Endothelial cell of umbilical vein (primary cell): ENCODE data around the gene CFAP46. TPM values are rescaled to one million over a fixed set of nuclear protein-coding genes. Genes with fewer than 3 reads are reported as not detected.

ENCODE experiments used
- BruUV-seq: library from RNA; stranded (reverse); fragments of 400-500 nt; replicated peaks from 2 replicates; lab custom pipeline; 2021; lab: Mats Ljungman, UMichigan
- CTCF ChIA-PET: fragments of 300-600, 350-600 bp; sonication (Branson Sonifier 250); formaldehyde crosslinking; loops from one replicate; lab custom pipeline; 2021; ENCODE audit warnings: antibody characterized with exemption, inconsistent platforms; lab: Charles Lee
- POLR2A ChIA-PET: fragments of 300-600, 350-600 bp; sonication (Branson Sonifier 250); formaldehyde crosslinking; loops from one replicate; lab custom pipeline; 2021; ENCODE audit warnings: antibody characterized with exemption, inconsistent platforms; lab: Charles Lee
- DNase-seq: peaks from one replicate; pipeline ENCODE4 v3.0.0-alpha.2; 2011; ENCODE audit warnings: low read depth, low spot score
- FAIRE-seq: peaks from 2 replicates; lab custom pipeline; 2011; peaks lifted over from hg19 to GRCh38; lab: Jason Lieb, UNC
- H2AFZ ChIP-seq: 2 replicates; pipeline ENCODE4 v1.6.0; 2012; ENCODE audit warnings: low read depth, low read length, control low read depth, inconsistent platforms
- H3K27ac ChIP-seq: 2 replicates; pipeline ENCODE4 v1.5.1; 2011; ENCODE audit warnings: low read depth, mild to moderate bottlenecking, control low read depth, low read length, moderate library complexity; ENCODE audit not compliant: insufficient read depth
- H3K27me3 ChIP-seq, 2 experiments: 2 replicates each; pipeline versions ENCODE4 v1.6.0 to v1.6.1; 2011; ENCODE audit warnings: low read length in 2 of 2, mixed read lengths in 1 of 2; ENCODE audit not compliant: control insufficient read depth in 2 of 2, insufficient read depth in 2 of 2
- H3K36me3 ChIP-seq, 2 experiments: 2 replicates in 1 of 2; 3 replicates in 1 of 2; pipeline ENCODE4 v1.5.1; 2011; ENCODE audit warnings: low read length in 2 of 2, mild to moderate bottlenecking in 1 of 2, moderate library complexity in 1 of 2; ENCODE audit not compliant: control insufficient read depth in 2 of 2, insufficient read depth in 2 of 2; ENCODE audit errors: extremely low read depth in 1 of 2
- H3K4me1 ChIP-seq: 3 replicates; pipeline ENCODE4 v1.5.1; 2011; ENCODE audit warnings: mild to moderate bottlenecking, low read length; ENCODE audit not compliant: control insufficient read depth, insufficient read depth; ENCODE audit errors: extremely low read depth
- H3K4me2 ChIP-seq: 2 replicates; pipeline ENCODE4 v1.6.1; 2011; ENCODE audit warnings: low read length, control low read depth, mixed read lengths; ENCODE audit not compliant: insufficient read depth
- H3K4me3 ChIP-seq, 3 experiments: fragments of 200-600 bp in 1 of 3; sonication (generic), shearing (Covaris generic) in 1 of 3; replicated peaks in 1 of 3; 2 replicates each; pipeline ENCODE4 v1.5.1; 2011 to 2016; ENCODE audit warnings: control low read depth in 3 of 3, low read length in 3 of 3, mild to moderate bottlenecking in 2 of 3, inconsistent platforms in 1 of 3, low read depth in 1 of 3, moderate library complexity in 1 of 3; ENCODE audit not compliant: insufficient read depth in 1 of 3
- H3K79me2 ChIP-seq: 2 replicates; pipeline ENCODE4 v1.6.0; 2012; ENCODE audit warnings: low read length, inconsistent platforms; ENCODE audit not compliant: control insufficient read depth, insufficient read depth
- H3K9ac ChIP-seq: replicated peaks from 2 replicates; pipeline ENCODE3; 2011; ENCODE audit warnings: low read length, control low read depth; ENCODE audit not compliant: insufficient read depth; ENCODE audit errors: extremely low read depth
- H3K9me1 ChIP-seq: replicated peaks from 3 replicates; pipeline ENCODE4 v1.6.0; 2011; ENCODE audit warnings: mild to moderate bottlenecking, low read length; ENCODE audit not compliant: control insufficient read depth, insufficient read depth; ENCODE audit errors: extremely low read depth
- H3K9me3 ChIP-seq: replicated peaks from 2 replicates; pipeline ENCODE4 v1.5.1; 2012; ENCODE audit warnings: low read length, inconsistent platforms; ENCODE audit not compliant: control insufficient read depth, insufficient read depth
- H4K20me1 ChIP-seq: replicated peaks from 2 replicates; pipeline ENCODE3; 2011; ENCODE audit warnings: mild to moderate bottlenecking, low read length; ENCODE audit not compliant: control insufficient read depth, insufficient read depth; ENCODE audit errors: extremely low read depth
- CTCF ChIP-seq, 2 donors: IDR thresholded peaks; 1 replicate in 1 of 2; 2 replicates in 1 of 2; pipeline ENCODE4 v1.5.1; 2011; ENCODE audit warnings: low read length in 2 of 2, mild to moderate bottlenecking in 2 of 2, moderate library complexity in 2 of 2, control low read depth in 1 of 2, inconsistent platforms in 1 of 2, low read depth in 1 of 2; ENCODE audit not compliant: insufficient read depth in 1 of 2; ENCODE audit errors: extremely low read depth in 1 of 2
- EZH2 ChIP-seq: IDR thresholded peaks from 2 replicates; pipeline ENCODE4 v1.6.1; 2012; ENCODE audit warnings: borderline replicate concordance, low read depth, mild to moderate bottlenecking, moderate library complexity, low read length, inconsistent platforms; ENCODE audit not compliant: severe bottlenecking
- FOS ChIP-seq: IDR thresholded peaks from 2 replicates; pipeline ENCODE4 v1.6.1; 2011; ENCODE audit warnings: mild to moderate bottlenecking, low read length, moderate library complexity, borderline replicate concordance; ENCODE audit not compliant: insufficient read depth
- GATA2 ChIP-seq: IDR thresholded peaks from 2 replicates; pipeline ENCODE4 v1.7.0; 2011; ENCODE audit warnings: low read depth, mild to moderate bottlenecking, moderate library complexity, mixed read lengths, low read length; ENCODE audit not compliant: insufficient read length, insufficient read depth
- JUN ChIP-seq: IDR thresholded peaks from 2 replicates; pipeline ENCODE4 v1.6.1; 2011; ENCODE audit warnings: borderline replicate concordance, low read depth; ENCODE audit not compliant: insufficient read length, insufficient read depth
- MAX ChIP-seq: IDR thresholded peaks from 2 replicates; pipeline ENCODE4 v1.6.1; 2011; ENCODE audit not compliant: insufficient read depth, insufficient read length
- MYC ChIP-seq: IDR thresholded peaks from one replicate; pipeline ENCODE4 v1.6.1; 2011; ENCODE audit warnings: mild to moderate bottlenecking, low read depth, low read length
- POLR2A ChIP-seq: IDR thresholded peaks from 2 replicates; pipeline ENCODE4 v1.6.1; 2012; ENCODE audit warnings: low read depth, mild to moderate bottlenecking, control low read depth, low read length
- POLR2AphosphoS5 ChIP-seq: IDR thresholded peaks from 2 replicates; pipeline ENCODE4 v1.6.1; 2012; ENCODE audit warnings: low read depth, mild to moderate bottlenecking, control low read depth, low read length, moderate library complexity; ENCODE audit not compliant: insufficient read depth
- dilution Hi-C: fragments of 300-500 bp; cut with MboI; formaldehyde crosslinking; loops from one replicate; pipeline ENCODE4 v1.15.0; 2019; ENCODE audit warnings: low sequenced_read_pairs; ENCODE audit not compliant: extremely low pct_ligation_motif_present
- intact Hi-C: fragments of 100-400 bp; cut with micrococcal nuclease; formaldehyde crosslinking; loops from one replicate; pipeline ENCODE4 v1.10.0; 2022
- polyA plus RNA-seq, 4 experiments: library from polyadenylated mRNA; depleted of rRNA in 3 of 4; stranded (reverse) in 3 of 4; unstranded in 1 of 4; fragments of >200 nt; gene quantifications; 2 replicates each; pipeline versions ENCODE4 v1.2.1 to v1.2.3, GENCODE V29; 2011 to 2012; ENCODE audit warnings: missing spikeins in 1 of 4
- total RNA-seq: library from RNA; stranded (reverse); gene quantifications from 2 replicates; pipeline ENCODE4 v1.2.3, GENCODE V29; 2021

The CFAP46 gene
- total and polyA plus RNA-seq, 2 donors (not counting 3 experiments of a cell fraction or from before 2014, with no cell fraction given), result 0.75 to 0.98 TPM

- no peak overlapping the region for H3K4me3 ChIP-seq
- FAIRE-seq (no peak), DNase-seq (no peak)
- H3K27me3 ChIP-seq, result no peaks in the 10 kb centered on the region
- no peaks in the 10 kb centered on the region for H3K4me1 ChIP-seq
- no peak overlapping the region for H3K27ac ChIP-seq
- no peaks in the 10 kb centered on the region for H4K20me1 ChIP-seq
- TF ChIP-seq GATA2 (no peak), POLR2AphosphoS5 (no peak), CTCF (IDR thresholded peaks at IDR 0.05; ENCODE audit: extremely low read depth in 1 of 2, insufficient read depth in 1 of 2, low read depth in 1 of 2, low read length in 2 of 2) (no peak), EZH2 (no peak), JUN (no peak), MYC (no peak), MAX (no peak), FOS (no peak), POLR2A (no peak)
- intact Hi-C loops (no loop called here), dilution Hi-C loops (no loop called here)
- no peaks in the 10 kb centered on the region for H3K36me3 ChIP-seq
- no peak overlapping the region for H3K9ac ChIP-seq
- POLR2A ChIA-PET, result no interaction called here
- H3K79me2 ChIP-seq, result no peaks in the 10 kb centered on the region
- BruUV-seq, result no TSS peak
- H3K9me3 ChIP-seq, result no peaks in the 10 kb centered on the region
- no peak overlapping the region for H2AFZ ChIP-seq
- H3K9me1 ChIP-seq, result no peaks in the 10 kb centered on the region
- no peak overlapping the region for H3K4me2 ChIP-seq
- CTCF ChIA-PET, result no interaction called here
These were observed 43.8 kb downstream of the CFAP46 start for GRCh38 chr10:132898391-132899053.
